WI38 (cell line): Measurements from ENCODE around the gene SCLY.

Source experiments
- H3K4me3 ChIP-seq: 2 replicates; pipeline ENCODE4 v1.5.1; 2011; ENCODE audit warnings: low read depth, mild to moderate bottlenecking, control low read depth, low read length
- CTCF ChIP-seq: IDR thresholded peaks from 2 replicates; pipeline ENCODE4 v1.5.1; 2012; ENCODE audit warnings: low read depth, mild to moderate bottlenecking, control low read depth, low read length

Gene SCLY

GRCh38 chr2:238104226-238104690 is 43.5 kb downstream of the SCLY start:
- no peak overlapping the region for H3K4me3 ChIP-seq

GRCh38 chr2:238104691-238105371 is 44.0 kb downstream of the SCLY start:
- no peak for TF ChIP-seq CTCF
- H3K4me3 ChIP-seq: no peak overlapping the region

More at GRCh38 chr2:238104226-238104690, 43.5 kb downstream of the SCLY start:
- TF ChIP-seq CTCF: no peak

- no peak for TF ChIP-seq CTCF
- H3K4me3 ChIP-seq: no peak overlapping the region
Measured at GRCh38 chr2:238105506-238106338, 44.9 kb downstream of the SCLY start.

GRCh38 chr2:238106339-238106697 is 45.5 kb downstream of the SCLY start:
- H3K4me3 ChIP-seq: no peak overlapping the region
- no peak for TF ChIP-seq CTCF

GRCh38 chr2:238106698-238107524 is 46.1 kb downstream of the SCLY start:
- H3K4me3 ChIP-seq: no peak overlapping the region
- TF ChIP-seq CTCF: no peak

- no peak for TF ChIP-seq CTCF
Measured at GRCh38 chr2:238107525-238108422, 47.0 kb downstream of the SCLY start.

More at GRCh38 chr2:238107525-238108422, 47.0 kb downstream of the SCLY start:
- H3K4me3 ChIP-seq: no peak overlapping the region
